T-helper 2 cell treated with Interferon-gamma antibody and Interleukin-4, amounts not matched to agents 5 μg/mL and 100 μg/mL, for 36 hours (primary cell): Measurements from ENCODE around the gene LIG4.
"Not testable (repeated sequence)": the region's sequence is repeated elsewhere in the genome, so short reads cannot be mapped to it uniquely, and the experiment has no call there.

ENCODE experiments used
- DNase-seq: peaks from one replicate; pipeline ENCODE4 v3.0.0; 2021; ENCODE audit warnings: low spot score
- H3K27ac Mint-ChIP-seq: one replicate; pipeline ENCODE4 v1.8.0; 2021; ENCODE audit warnings: mild to moderate bottlenecking, mixed read lengths
- H3K27me3 Mint-ChIP-seq: one replicate; pipeline ENCODE4 v1.8.0; 2021; ENCODE audit warnings: low read depth, mixed read lengths
- H3K36me3 Mint-ChIP-seq: one replicate; pipeline ENCODE4 v1.8.0; 2021; ENCODE audit warnings: low read depth, mixed read lengths
- H3K4me1 Mint-ChIP-seq: one replicate; pipeline ENCODE4 v1.8.0; 2021; ENCODE audit warnings: low read depth, mixed read lengths
- H3K4me3 Mint-ChIP-seq: one replicate; pipeline ENCODE4 v1.8.0; 2022; ENCODE audit warnings: mild to moderate bottlenecking, moderate library complexity, mixed read lengths
- H3K9me3 Mint-ChIP-seq: one replicate; pipeline ENCODE4 v1.8.0; 2021; ENCODE audit warnings: mixed read lengths

The LIG4 gene

GRCh38 chr13:108215436-108215835 is at the start of gene LIG4:
Gene LIG4, minus strand, starts transcription at chr13:108215536. Its CDS starts 4,268 bp downstream, at chr13:108211268.
- peak; percentile 90 for DNase-seq

GRCh38 chr13:108263621-108264355 is 48.5 kb upstream of the LIG4 start:
- no peak overlapping the region for H3K4me3 Mint-ChIP-seq
- H3K27me3 Mint-ChIP-seq: no peaks in the 10 kb centered on the region
- H3K36me3 Mint-ChIP-seq: no peaks in the 10 kb centered on the region
- no peak overlapping the region for H3K27ac Mint-ChIP-seq
- DNase-seq: no peak
- no peaks in the 10 kb centered on the region for H3K9me3 Mint-ChIP-seq
- H3K4me1 Mint-ChIP-seq: peaks cover 13% of the 10 kb centered on the region

More at GRCh38 chr13:108215436-108215835, at the start of gene LIG4:
- Mint-ChIP-seq H3K36me3 (peaks cover 12% of the 10 kb centered on the region), H3K27ac (peak within 1 kb of the TSS; percentile 82), H3K27me3 (no peaks in the 10 kb centered on the region), H3K9me3 (no peaks in the 10 kb centered on the region), H3K4me3 (peak within 1 kb of the TSS; percentile 93), H3K4me1 (peaks cover 51% of the 10 kb centered on the region)

GRCh38 chr13:108257248-108257647 is 41.9 kb upstream of the LIG4 start:
- no peak overlapping the region for H3K27ac Mint-ChIP-seq
- H3K36me3 Mint-ChIP-seq: peaks cover 5% of the 10 kb centered on the region
- no peak for DNase-seq
- H3K4me3 Mint-ChIP-seq: no peak overlapping the region
- peaks cover 5% of the 10 kb centered on the region for H3K9me3 Mint-ChIP-seq
- no peaks in the 10 kb centered on the region for H3K27me3 Mint-ChIP-seq
- no peaks in the 10 kb centered on the region for H3K4me1 Mint-ChIP-seq

GRCh38 chr13:108249150-108249549 is 33.8 kb upstream of the LIG4 start:
- Mint-ChIP-seq H3K36me3 (peaks cover 3% of the 10 kb centered on the region), H3K27ac (no peak overlapping the region), H3K4me3 (no peak overlapping the region), H3K9me3 (peaks cover 22% of the 10 kb centered on the region), H3K27me3 (no peaks in the 10 kb centered on the region), H3K4me1 (peaks cover 6% of the 10 kb centered on the region)
- no peak for DNase-seq

GRCh38 chr13:108230377-108230776 is 15.0 kb upstream of the LIG4 start:
- no peak for DNase-seq
- Mint-ChIP-seq H3K36me3 (peaks cover 12% of the 10 kb centered on the region), H3K27ac (no peak overlapping the region), H3K4me3 (no peak overlapping the region), H3K9me3 (no peaks in the 10 kb centered on the region), H3K27me3 (no peaks in the 10 kb centered on the region), H3K4me1 (peaks cover 15% of the 10 kb centered on the region)

GRCh38 chr13:108227651-108228272 is 12.4 kb upstream of the LIG4 start:
- Mint-ChIP-seq H3K4me1 (peaks cover 23% of the 10 kb centered on the region), H3K4me3 (no peak overlapping the region), H3K27me3 (no peaks in the 10 kb centered on the region), H3K27ac (no peak overlapping the region), H3K9me3 (no peaks in the 10 kb centered on the region), H3K36me3 (peaks cover 9% of the 10 kb centered on the region)
- no peak for DNase-seq

- H3K4me3 Mint-ChIP-seq: no peak overlapping the region
- no peak for DNase-seq
- H3K4me1 Mint-ChIP-seq: peaks cover 26% of the 10 kb centered on the region
- H3K27me3 Mint-ChIP-seq: no peaks in the 10 kb centered on the region
- H3K27ac Mint-ChIP-seq: no peak overlapping the region
- H3K36me3 Mint-ChIP-seq: peaks cover 9% of the 10 kb centered on the region
- no peaks in the 10 kb centered on the region for H3K9me3 Mint-ChIP-seq
Measured at GRCh38 chr13:108226184-108226583, 10.8 kb upstream of the LIG4 start.

- DNase-seq: no peak
- Mint-ChIP-seq H3K36me3 (peaks cover 12% of the 10 kb centered on the region), H3K27me3 (no peaks in the 10 kb centered on the region), H3K27ac (no peak overlapping the region), H3K4me3 (peak overlapping the region; percentile 6), H3K4me1 (peaks cover 26% of the 10 kb centered on the region), H3K9me3 (no peaks in the 10 kb centered on the region)
Measured at GRCh38 chr13:108225440-108225839, 10.1 kb upstream of the LIG4 start.

GRCh38 chr13:108223687-108224503 is 8.6 kb upstream of the LIG4 start:
- Mint-ChIP-seq H3K4me1 (peaks cover 42% of the 10 kb centered on the region), H3K27ac (no peak overlapping the region), H3K27me3 (no peaks in the 10 kb centered on the region), H3K36me3 (peaks cover 3% of the 10 kb centered on the region), H3K4me3 (no peak overlapping the region), H3K9me3 (no peaks in the 10 kb centered on the region)
- no peak for DNase-seq

GRCh38 chr13:108220041-108220440 is 4.7 kb upstream of the LIG4 start:
- no peak for DNase-seq
- peaks cover 34% of the 10 kb centered on the region for H3K4me1 Mint-ChIP-seq
- no peak overlapping the region for H3K27ac Mint-ChIP-seq
- no peaks in the 10 kb centered on the region for H3K27me3 Mint-ChIP-seq
- peaks cover 3% of the 10 kb centered on the region for H3K36me3 Mint-ChIP-seq
- H3K9me3 Mint-ChIP-seq: no peaks in the 10 kb centered on the region
- peak overlapping the region; percentile 93 for H3K4me3 Mint-ChIP-seq

GRCh38 chr13:108218044-108218974 is 3.0 kb upstream of the LIG4 start, which contains the start of gene ABHD13:
Gene ABHD13, plus strand, starts transcription at chr13:108218392. Its CDS starts 10,827 bp downstream, at chr13:108229219.
- peak within 1 kb of the TSS; percentile 93 for H3K4me3 Mint-ChIP-seq
- peaks cover 3% of the 10 kb centered on the region for H3K36me3 Mint-ChIP-seq
- no peaks in the 10 kb centered on the region for H3K9me3 Mint-ChIP-seq
- H3K27me3 Mint-ChIP-seq: no peaks in the 10 kb centered on the region
- peak within 1 kb of the TSS; percentile 93 for H3K27ac Mint-ChIP-seq
- DNase-seq: peak; percentile 92
- H3K4me1 Mint-ChIP-seq: peaks cover 37% of the 10 kb centered on the region

- not testable (repeated sequence) for H3K27me3 Mint-ChIP-seq, DNase-seq, H3K36me3 Mint-ChIP-seq, H3K9me3 Mint-ChIP-seq
- Mint-ChIP-seq H3K4me1 (peaks cover 43% of the 10 kb centered on the region), H3K27ac (peak overlapping the region; percentile 93), H3K4me3 (peak overlapping the region; percentile 93)
Measured at GRCh38 chr13:108217307-108218043, 2.1 kb upstream of the LIG4 start.
